HEK293T (cell line): ENCODE measurements around the gene KLHDC8A.
"Not testable (repeated sequence)": the region's sequence is repeated elsewhere in the genome, so short reads cannot be mapped to it uniquely, and the experiment has no call there.

ENCODE experiments used
- CTCF ChIA-PET: fragments of 350-600 bp; formaldehyde crosslinking; extraction: SDS; loops from one replicate; lab custom pipeline; 2021; ENCODE audit warnings: antibody characterized with exemption, inconsistent platforms; lab: Yijun Ruan, JAX
- POLR2A ChIA-PET: fragments of 350-600 bp; formaldehyde crosslinking; extraction: SDS; loops from one replicate; lab custom pipeline; 2020; ENCODE audit warnings: antibody characterized with exemption, inconsistent platforms; lab: Yijun Ruan, JAX
- DNase-seq: peaks from one replicate; pipeline ENCODE4 v3.0.0; 2012; ENCODE audit warnings: mixed read lengths; ENCODE audit errors: extremely low spot score
- ARNT ChIP-seq: fragments of 450-650 bp; IDR thresholded peaks from 2 replicates; pipeline ENCODE4 v1.6.1; 2017; ENCODE audit warnings: mild to moderate bottlenecking
- BHLHE40 ChIP-seq: fragments of 450-650 bp; IDR thresholded peaks from 2 replicates; pipeline ENCODE4 v1.6.1; 2016; ENCODE audit warnings: mild to moderate bottlenecking, moderate library complexity, borderline replicate concordance
- CTBP1 ChIP-seq: fragments of 450-650 bp; IDR thresholded peaks from 2 replicates; pipeline ENCODE4 v1.6.1; 2016; ENCODE audit warnings: borderline replicate concordance
- ELF4 ChIP-seq: fragments of 450-650 bp; IDR thresholded peaks from 2 replicates; pipeline ENCODE4 v1.6.1; 2017; ENCODE audit warnings: antibody characterized with exemption
- FOXA1 ChIP-seq: fragments of 450-650 bp; IDR thresholded peaks from 2 replicates; pipeline ENCODE4 v1.6.1; 2016; ENCODE audit warnings: mild to moderate bottlenecking
- FOXK2 ChIP-seq: fragments of 450-650 bp; IDR thresholded peaks from 2 replicates; pipeline ENCODE4 v1.6.1; 2016; ENCODE audit warnings: mild to moderate bottlenecking
- FOXM1 ChIP-seq: fragments of 450-650 bp; IDR thresholded peaks from 2 replicates; pipeline ENCODE4 v1.6.1; 2017; ENCODE audit warnings: mild to moderate bottlenecking, borderline replicate concordance
- HDGF ChIP-seq: fragments of 450-650 bp; IDR thresholded peaks from 2 replicates; pipeline ENCODE4 v1.6.1; 2017; ENCODE audit warnings: antibody characterized with exemption, borderline replicate concordance
- L3MBTL2 ChIP-seq: fragments of 450-650 bp; conservative IDR thresholded peaks from 2 replicates; pipeline ENCODE4 v1.6.1; 2016; ENCODE audit warnings: mild to moderate bottlenecking
- LEF1 ChIP-seq: fragments of 450-650 bp; IDR thresholded peaks from 2 replicates; pipeline ENCODE4 v1.6.1; 2017; ENCODE audit warnings: mild to moderate bottlenecking, borderline replicate concordance
- NFRKB ChIP-seq: fragments of 450-650 bp; IDR thresholded peaks from 2 replicates; pipeline ENCODE4 v1.6.1; 2016; ENCODE audit warnings: mild to moderate bottlenecking, moderate library complexity
- PKNOX1 ChIP-seq: fragments of 450-650 bp; IDR thresholded peaks from 2 replicates; pipeline ENCODE4 v1.6.1; 2016
- SP1 ChIP-seq: fragments of 450-650 bp; IDR thresholded peaks from 2 replicates; pipeline ENCODE4 v1.6.1; 2017
- SUZ12 ChIP-seq: fragments of 450-650 bp; IDR thresholded peaks from 2 replicates; pipeline ENCODE4 v1.6.1; 2016; ENCODE audit warnings: mild to moderate bottlenecking
- TARDBP ChIP-seq: fragments of 450-650 bp; IDR thresholded peaks from 2 replicates; pipeline ENCODE4 v1.6.1; 2016
- ZNF384 ChIP-seq: fragments of 450-650 bp; IDR thresholded peaks from 2 replicates; pipeline ENCODE4 v1.6.1; 2016

KLHDC8A gene

GRCh38 chr1:205365945-205366463 lies 9.3 kb upstream of the KLHDC8A start:
- TF ChIP-seq PKNOX1 (no peak), FOXM1 (no peak), FOXK2 (no peak), L3MBTL2 (no peak), ELF4 (no peak), SP1 (no peak), TARDBP (no peak), FOXA1 (no peak), ZNF384 (no peak)
- ChIA-PET POLR2A (no interaction called here), CTCF (interaction anchor here (0.7 to 1.4 kb wide), 2 partner anchors 12 to 120 kb away, joined by 3 to 6 read pairs; no protein-coding TSS in a partner anchor)
- DNase-seq, result no peak

- POLR2A ChIA-PET, CTCF ChIA-PET, DNase-seq: not testable (repeated sequence)
Observed at GRCh38 chr1:205365086-205365485, 8.4 kb upstream of the KLHDC8A start.

GRCh38 chr1:205360891-205361290 lies 4.2 kb upstream of the KLHDC8A start:
- POLR2A ChIA-PET, result no interaction called here
- DNase-seq, result no peak
- TF ChIP-seq LEF1, result no peak
- no peak for TF ChIP-seq TARDBP
- no peak for TF ChIP-seq FOXK2
- TF ChIP-seq SUZ12, result no peak
- TF ChIP-seq FOXA1, result no peak
- TF ChIP-seq L3MBTL2, result no peak
- no peak for TF ChIP-seq FOXM1
- no peak for TF ChIP-seq PKNOX1
- no peak for TF ChIP-seq BHLHE40
- no peak for TF ChIP-seq ZNF384
- TF ChIP-seq HDGF, result no peak
- TF ChIP-seq CTBP1, result no peak
- CTCF ChIA-PET, result no interaction called here

GRCh38 chr1:205359771-205360565 lies 3.2 kb upstream of the KLHDC8A start:
- TF ChIP-seq NFRKB (no peak), ELF4 (no peak), ARNT (no peak), PKNOX1 (no peak), HDGF (no peak), FOXA1 (no peak), BHLHE40 (no peak)
- CTCF ChIA-PET, result no interaction called here
- POLR2A ChIA-PET, result no interaction called here
- DNase-seq, result no peak

- TF ChIP-seq SP1 (no peak), PKNOX1 (no peak), SUZ12 (no peak), FOXM1 (no peak), L3MBTL2 (no peak), LEF1 (no peak), ZNF384 (no peak), BHLHE40 (no peak), NFRKB (no peak), HDGF (no peak), FOXK2 (no peak), FOXA1 (no peak), CTBP1 (no peak), TARDBP (no peak), ELF4 (no peak), ARNT (no peak)
- no peak for DNase-seq
- ChIA-PET POLR2A (no interaction called here), CTCF (interaction anchor here (0.6 kb wide), 1 partner anchor 26 kb away, joined by 3 read pairs; no protein-coding TSS in a partner anchor)
Observed at GRCh38 chr1:205358579-205358978, 1.9 kb upstream of the KLHDC8A start.

- ChIA-PET POLR2A (no interaction called here), CTCF (no interaction called here)
- DNase-seq, result no peak
- TF ChIP-seq ARNT, result no peak
- no peak for TF ChIP-seq PKNOX1
- no peak for TF ChIP-seq HDGF
- no peak for TF ChIP-seq SUZ12
- no peak for TF ChIP-seq SP1
- no peak for TF ChIP-seq TARDBP
- no peak for TF ChIP-seq ZNF384
- TF ChIP-seq BHLHE40, result no peak
- no peak for TF ChIP-seq FOXA1
- TF ChIP-seq LEF1, result no peak
- no peak for TF ChIP-seq CTBP1
Observed at GRCh38 chr1:205357567-205357966, 845 bp upstream of the KLHDC8A start.
